Left ventricle myocardium inferior (tissue), 1 donor: ENCODE measurements around the gene IL1RL2. TPM values are rescaled to one million over a fixed set of nuclear protein-coding genes. Genes with fewer than 3 reads are reported as not detected.

Experiments
- DNase-seq: peaks from one replicate; pipeline ENCODE4 v3.0.0-alpha.2; 2020
- H3K27ac ChIP-seq: fragments of 200-600 bp; replicated peaks from 2 replicates; pipeline ENCODE4 v1.8.0; 2021
- H3K27me3 ChIP-seq: fragments of 200-600 bp; 2 replicates; pipeline ENCODE4 v1.8.0; 2021; ENCODE audit warnings: low read depth
- H3K36me3 ChIP-seq: fragments of 200-600 bp; 2 replicates; pipeline ENCODE4 v1.8.0; 2021
- H3K4me1 ChIP-seq: fragments of 200-600 bp; 2 replicates; pipeline ENCODE4 v1.8.0; 2021
- H3K4me3 ChIP-seq: fragments of 200-600 bp; 2 replicates; pipeline ENCODE4 v1.8.0; 2021; ENCODE audit warnings: mild to moderate bottlenecking, moderate library complexity
- H3K9me3 ChIP-seq: fragments of 200-600 bp; replicated peaks from 2 replicates; pipeline ENCODE4 v1.8.0; 2021
- intact Hi-C: fragments of 100-400 bp; cut with micrococcal nuclease; formaldehyde crosslinking; loops from one replicate; pipeline ENCODE4 v1.11.0; 2022
- total RNA-seq: library from RNA; stranded (reverse); fragmentation: NEBNext Ultra II Directional; extraction: Animal tissue kit (Norgen Biotek cat#: 25700); gene quantifications from one replicate; pipeline ENCODE4 v1.2.1, GENCODE V29; 2021
- TF ChIP-seq, protein P1 (sequence below): fragments of 200-600 bp; IDR thresholded peaks from 2 replicates; pipeline ENCODE4 v1.8.0; 2021; ENCODE audit warnings: antibody characterized with exemption, mild to moderate bottlenecking, borderline replicate concordance
- donor health status: DM: no; HTN: yes; CAD: no; lungs with severe emphysema.

IL1RL2 gene
- total RNA-seq, 1 donor from 2014 or later = 0.30 TPM

DNA sequence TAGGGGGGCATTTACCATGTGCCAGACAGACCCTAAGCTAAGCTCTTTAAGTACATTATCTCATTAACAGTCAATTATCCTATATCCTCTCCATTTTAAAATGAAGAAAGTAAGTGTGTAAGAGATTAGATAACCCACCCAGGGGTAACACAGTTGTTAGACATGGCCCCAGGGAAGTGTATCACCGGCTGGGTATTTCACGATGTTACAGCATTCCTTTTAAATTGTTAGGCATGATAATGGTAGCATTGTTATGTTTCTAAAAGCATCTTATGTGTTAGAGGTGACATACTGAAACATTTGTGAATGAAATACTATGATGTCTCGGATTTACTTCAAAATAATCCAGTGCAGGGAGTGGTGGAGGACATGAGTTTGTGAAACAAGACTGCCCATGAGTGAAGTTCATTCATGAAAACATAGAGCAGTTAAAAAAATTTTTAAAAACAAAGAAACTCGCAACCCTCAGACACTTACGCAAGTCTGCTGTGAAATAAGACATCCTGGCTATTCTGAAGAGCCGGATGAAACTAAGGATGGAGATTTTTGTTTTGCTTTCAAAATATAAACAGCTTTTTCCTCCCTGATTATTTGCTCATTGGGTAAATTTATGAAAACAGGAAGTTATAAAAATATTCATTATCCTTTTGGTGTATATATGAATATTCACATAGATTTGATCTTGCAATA is 54.9 kb downstream of the IL1RL2 start:
- Histone ChIP-seq H3K4me3 (no peak overlapping the region), H3K36me3 (no peaks in the 10 kb centered on the region), H3K27me3 (peaks cover 7% of the 10 kb centered on the region), H3K4me1 (peaks cover 31% of the 10 kb centered on the region), H3K27ac (no peak overlapping the region), H3K9me3 (no peaks in the 10 kb centered on the region)
- no peak for DNase-seq
- TF ChIP-seq, protein P1, sequence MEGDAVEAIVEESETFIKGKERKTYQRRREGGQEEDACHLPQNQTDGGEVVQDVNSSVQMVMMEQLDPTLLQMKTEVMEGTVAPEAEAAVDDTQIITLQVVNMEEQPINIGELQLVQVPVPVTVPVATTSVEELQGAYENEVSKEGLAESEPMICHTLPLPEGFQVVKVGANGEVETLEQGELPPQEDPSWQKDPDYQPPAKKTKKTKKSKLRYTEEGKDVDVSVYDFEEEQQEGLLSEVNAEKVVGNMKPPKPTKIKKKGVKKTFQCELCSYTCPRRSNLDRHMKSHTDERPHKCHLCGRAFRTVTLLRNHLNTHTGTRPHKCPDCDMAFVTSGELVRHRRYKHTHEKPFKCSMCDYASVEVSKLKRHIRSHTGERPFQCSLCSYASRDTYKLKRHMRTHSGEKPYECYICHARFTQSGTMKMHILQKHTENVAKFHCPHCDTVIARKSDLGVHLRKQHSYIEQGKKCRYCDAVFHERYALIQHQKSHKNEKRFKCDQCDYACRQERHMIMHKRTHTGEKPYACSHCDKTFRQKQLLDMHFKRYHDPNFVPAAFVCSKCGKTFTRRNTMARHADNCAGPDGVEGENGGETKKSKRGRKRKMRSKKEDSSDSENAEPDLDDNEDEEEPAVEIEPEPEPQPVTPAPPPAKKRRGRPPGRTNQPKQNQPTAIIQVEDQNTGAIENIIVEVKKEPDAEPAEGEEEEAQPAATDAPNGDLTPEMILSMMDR = no peak
- intact Hi-C loops = loop anchor here (5.0 kb wide), 2 partner anchors 59 to 219 kb away; no protein-coding TSS in a partner anchor

DNA sequence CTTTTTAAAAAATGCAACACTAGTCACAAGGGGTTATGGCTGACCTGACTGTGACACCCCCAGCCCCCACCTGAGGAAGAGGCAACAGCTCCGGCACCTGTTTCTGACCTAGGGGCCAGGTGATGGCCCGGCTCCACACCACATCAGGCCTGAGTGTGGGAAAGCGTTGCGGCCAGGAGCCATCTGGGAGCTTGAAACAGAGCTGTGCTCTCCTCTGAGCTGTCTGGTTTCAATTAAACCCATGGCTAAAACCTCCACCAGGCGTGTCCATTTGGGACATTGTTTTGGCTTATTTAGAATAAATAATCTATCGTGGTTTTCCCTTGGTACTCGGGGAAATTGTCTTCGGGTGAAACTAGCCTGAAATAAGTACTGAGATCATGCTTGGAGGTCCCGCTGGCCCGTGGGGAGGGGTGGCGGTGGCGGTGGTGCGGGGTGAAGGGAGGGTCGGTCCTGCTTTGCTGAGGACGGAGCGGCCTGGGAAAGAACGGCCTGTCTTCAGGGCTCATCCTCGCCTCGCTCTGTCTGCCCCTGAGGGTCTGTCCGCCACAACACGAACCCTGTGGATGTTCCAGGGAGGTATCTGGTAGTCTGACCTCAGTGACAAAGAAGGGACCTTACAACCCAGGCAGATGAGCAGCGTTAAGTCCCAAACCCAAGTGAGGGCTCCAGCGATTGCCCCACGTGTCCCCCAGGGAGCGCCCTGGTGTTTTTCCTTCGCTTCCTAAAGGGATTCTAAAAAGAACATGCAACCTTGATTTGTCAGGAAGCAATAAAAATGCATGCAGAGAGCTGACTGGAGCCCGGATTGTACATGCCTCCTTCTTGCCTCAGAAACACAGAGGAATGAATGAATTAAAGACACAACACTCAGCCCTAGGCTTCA is 58.7 kb downstream of the IL1RL2 start:
- peaks cover 9% of the 10 kb centered on the region for H3K4me1 ChIP-seq
- no peaks in the 10 kb centered on the region for H3K9me3 ChIP-seq
- H3K27me3 ChIP-seq = peaks cover 15% of the 10 kb centered on the region
- H3K4me3 ChIP-seq = no peak overlapping the region
- peak; percentile 45 for DNase-seq
- H3K27ac ChIP-seq = peak overlapping the region; percentile 59
- TF ChIP-seq, protein P1 = no peak
- intact Hi-C loops = no loop called here
- no peaks in the 10 kb centered on the region for H3K36me3 ChIP-seq

DNA sequence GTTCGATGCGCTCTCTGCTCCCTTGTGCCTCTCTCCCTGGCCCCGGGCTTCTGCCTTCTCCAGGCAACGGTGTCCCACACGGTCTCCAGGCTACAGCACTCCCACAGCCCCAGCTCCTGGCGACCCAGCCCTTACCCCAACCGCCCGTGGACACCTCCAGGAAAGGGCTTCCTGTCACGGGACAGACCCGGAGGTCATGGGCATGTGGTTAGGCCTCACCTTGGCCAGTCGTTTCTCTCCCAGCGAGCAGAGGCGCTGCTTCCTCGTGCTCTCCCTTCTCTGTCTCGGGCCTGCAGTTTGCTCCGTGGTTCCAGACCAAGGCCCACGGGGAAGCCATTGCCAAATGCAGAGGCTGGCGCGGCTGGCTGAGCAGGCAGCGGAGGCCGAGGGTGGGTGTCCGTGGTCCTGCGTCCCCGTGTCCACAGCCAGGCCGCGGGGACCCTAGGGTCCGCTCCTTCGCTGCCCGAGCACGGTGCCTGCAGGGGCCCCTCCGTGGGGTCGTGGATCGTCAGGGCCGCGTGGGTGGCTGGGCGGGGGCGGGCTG is 63.5 kb downstream of the IL1RL2 start:
- TF ChIP-seq, protein P1 = no peak
- Histone ChIP-seq H3K4me1 (peaks cover 13% of the 10 kb centered on the region), H3K27me3 (peaks cover 32% of the 10 kb centered on the region), H3K4me3 (no peak overlapping the region), H3K36me3 (no peaks in the 10 kb centered on the region), H3K9me3 (no peaks in the 10 kb centered on the region), H3K27ac (no peak overlapping the region)
- intact Hi-C loops = loop anchor here (10.0 kb wide), 1 partner anchor 94 kb away; no protein-coding TSS in a partner anchor
- DNase-seq = no peak

DNA sequence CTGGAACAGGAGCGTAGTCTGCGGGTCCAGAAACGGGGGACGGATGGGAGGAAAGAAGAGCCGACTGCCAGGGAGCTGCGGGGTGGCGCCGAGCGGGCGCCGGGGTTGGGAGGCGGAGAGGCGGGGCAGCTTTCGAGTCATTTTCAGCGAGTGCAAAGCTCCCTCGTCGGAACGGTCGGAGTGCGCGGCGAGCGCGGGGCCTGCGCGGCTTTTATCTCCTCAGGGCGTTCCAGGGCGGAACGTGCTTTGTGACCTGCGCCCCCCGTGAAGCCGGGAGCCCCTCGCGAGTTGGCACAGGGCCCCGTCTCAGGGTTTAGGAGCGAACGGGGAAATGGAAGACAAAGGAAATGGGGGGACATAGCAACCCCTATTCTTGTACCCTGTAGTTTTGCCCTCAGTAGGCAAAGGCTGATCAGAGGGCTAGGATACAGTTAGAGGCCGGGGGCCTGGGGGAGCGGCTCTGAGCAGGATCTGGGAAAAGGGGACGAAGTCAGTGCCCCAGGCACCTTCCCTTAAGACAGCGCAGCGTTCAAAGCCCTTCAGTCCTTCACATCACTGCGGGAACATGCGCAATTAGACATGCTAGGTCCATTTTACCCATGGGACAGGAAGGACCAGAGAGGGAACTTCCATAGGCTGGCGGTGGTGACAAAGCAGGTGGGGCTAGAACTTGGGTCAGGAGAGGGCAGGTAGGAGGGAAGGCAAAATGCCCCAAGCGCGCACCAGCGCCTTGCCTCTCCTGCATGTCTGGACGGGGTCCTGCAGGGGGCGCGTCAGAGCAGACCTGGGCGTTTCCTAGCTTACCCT is 64.4 kb downstream of the IL1RL2 start:
- no peaks in the 10 kb centered on the region for H3K9me3 ChIP-seq
- peak; percentile 52 for DNase-seq
- H3K4me3 ChIP-seq = peak overlapping the region; percentile 63
- peak overlapping the region; percentile 43 for H3K27ac ChIP-seq
- intact Hi-C loops = loop anchor here (10.0 kb wide), 1 partner anchor 94 kb away; no protein-coding TSS in a partner anchor
- no peaks in the 10 kb centered on the region for H3K36me3 ChIP-seq
- H3K27me3 ChIP-seq = peaks cover 32% of the 10 kb centered on the region
- peaks cover 18% of the 10 kb centered on the region for H3K4me1 ChIP-seq
- TF ChIP-seq, protein P1 = peak; percentile 76

DNA sequence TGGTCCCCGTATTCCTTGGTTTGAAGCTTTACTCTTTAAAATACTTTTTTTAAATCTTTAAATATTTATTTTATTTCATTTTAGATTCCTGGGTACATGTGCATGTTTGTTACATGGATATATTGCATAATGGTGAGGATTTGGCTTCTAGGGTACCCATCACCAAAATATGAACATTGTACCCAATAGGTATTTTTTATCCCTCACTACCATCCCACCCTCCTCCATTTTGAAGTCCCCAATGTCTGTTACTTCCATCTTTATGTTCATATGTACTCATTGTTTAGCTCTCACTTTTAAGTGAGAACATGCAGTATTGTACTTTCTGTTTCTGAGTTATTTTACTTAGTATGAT is 65.0 kb downstream of the IL1RL2 start:
- H3K36me3 ChIP-seq = no peaks in the 10 kb centered on the region
- peak overlapping the region; percentile 63 for H3K4me3 ChIP-seq
- intact Hi-C loops = loop anchor here (10.0 kb wide), 1 partner anchor 93 kb away; no protein-coding TSS in a partner anchor
- H3K27ac ChIP-seq = no peak overlapping the region
- H3K27me3 ChIP-seq = peaks cover 32% of the 10 kb centered on the region
- H3K4me1 ChIP-seq = peaks cover 20% of the 10 kb centered on the region
- no peaks in the 10 kb centered on the region for H3K9me3 ChIP-seq
- no peak for DNase-seq
- TF ChIP-seq, protein P1 = no peak
